ENCODE results near the gene PKMYT1. TPM values are rescaled to one million over a fixed set of nuclear protein-coding genes. Genes with fewer than 3 reads are reported as not detected.

PKMYT1 gene
- total RNA-seq, 6 experiments from 2014 or later: 21.1 to 40.8 (median 36.7) TPM

DNA sequence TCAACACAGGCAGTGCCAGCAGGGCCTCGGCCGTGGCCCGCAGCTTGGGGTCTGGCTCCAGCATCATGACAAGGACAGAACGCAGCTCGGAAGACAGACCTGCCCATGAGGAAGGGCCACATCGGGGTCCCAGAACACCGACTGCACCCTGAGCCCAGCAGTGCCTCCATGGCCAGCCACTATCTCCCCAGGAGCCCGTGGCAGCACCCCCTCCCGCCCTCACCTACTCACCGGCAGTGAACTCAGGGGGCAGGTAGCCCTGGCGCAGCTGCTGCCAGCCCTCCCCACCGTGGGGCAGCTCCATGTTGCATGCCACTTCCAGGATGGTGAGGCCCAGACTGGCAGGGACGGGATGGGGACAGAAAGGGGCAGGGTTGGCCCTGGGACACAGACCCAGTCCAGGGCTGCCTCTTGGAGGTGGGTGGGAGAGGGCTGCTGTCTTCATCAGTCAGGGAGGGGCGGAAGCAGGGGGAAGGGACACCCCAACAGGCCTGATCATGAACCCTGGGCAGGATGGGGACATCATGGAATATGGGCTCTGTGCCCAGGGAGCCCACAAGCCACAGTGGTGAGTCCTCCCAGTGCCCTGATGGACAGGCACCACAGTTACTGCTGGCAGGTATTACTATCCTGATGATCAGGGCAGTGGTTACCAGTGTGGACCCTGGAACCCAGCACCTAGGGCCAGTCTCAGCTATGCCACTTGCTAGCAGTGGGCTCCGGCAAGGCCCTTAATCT, 5.8 kb downstream of the PKMYT1 start:
- no peak for DNase-seq
- Mint-ChIP-seq H3K36me3 (ENCODE audit: low read depth) (no peaks in the 10 kb centered on the region), H3K4me1 (ENCODE audit: low read depth) (peaks cover 8% of the 10 kb centered on the region; the same call in 1 of the 2 replicates), H3K27ac (no peak overlapping the region), H3K4me3 (no peak overlapping the region), H3K27me3 (ENCODE audit: insufficient read depth) (peaks cover 3% of the 10 kb centered on the region), H3K9me3 (no peaks in the 10 kb centered on the region)
- TF ChIP-seq, protein P1, sequence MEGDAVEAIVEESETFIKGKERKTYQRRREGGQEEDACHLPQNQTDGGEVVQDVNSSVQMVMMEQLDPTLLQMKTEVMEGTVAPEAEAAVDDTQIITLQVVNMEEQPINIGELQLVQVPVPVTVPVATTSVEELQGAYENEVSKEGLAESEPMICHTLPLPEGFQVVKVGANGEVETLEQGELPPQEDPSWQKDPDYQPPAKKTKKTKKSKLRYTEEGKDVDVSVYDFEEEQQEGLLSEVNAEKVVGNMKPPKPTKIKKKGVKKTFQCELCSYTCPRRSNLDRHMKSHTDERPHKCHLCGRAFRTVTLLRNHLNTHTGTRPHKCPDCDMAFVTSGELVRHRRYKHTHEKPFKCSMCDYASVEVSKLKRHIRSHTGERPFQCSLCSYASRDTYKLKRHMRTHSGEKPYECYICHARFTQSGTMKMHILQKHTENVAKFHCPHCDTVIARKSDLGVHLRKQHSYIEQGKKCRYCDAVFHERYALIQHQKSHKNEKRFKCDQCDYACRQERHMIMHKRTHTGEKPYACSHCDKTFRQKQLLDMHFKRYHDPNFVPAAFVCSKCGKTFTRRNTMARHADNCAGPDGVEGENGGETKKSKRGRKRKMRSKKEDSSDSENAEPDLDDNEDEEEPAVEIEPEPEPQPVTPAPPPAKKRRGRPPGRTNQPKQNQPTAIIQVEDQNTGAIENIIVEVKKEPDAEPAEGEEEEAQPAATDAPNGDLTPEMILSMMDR (IDR thresholded peaks at IDR 0.05): no peak

DNA sequence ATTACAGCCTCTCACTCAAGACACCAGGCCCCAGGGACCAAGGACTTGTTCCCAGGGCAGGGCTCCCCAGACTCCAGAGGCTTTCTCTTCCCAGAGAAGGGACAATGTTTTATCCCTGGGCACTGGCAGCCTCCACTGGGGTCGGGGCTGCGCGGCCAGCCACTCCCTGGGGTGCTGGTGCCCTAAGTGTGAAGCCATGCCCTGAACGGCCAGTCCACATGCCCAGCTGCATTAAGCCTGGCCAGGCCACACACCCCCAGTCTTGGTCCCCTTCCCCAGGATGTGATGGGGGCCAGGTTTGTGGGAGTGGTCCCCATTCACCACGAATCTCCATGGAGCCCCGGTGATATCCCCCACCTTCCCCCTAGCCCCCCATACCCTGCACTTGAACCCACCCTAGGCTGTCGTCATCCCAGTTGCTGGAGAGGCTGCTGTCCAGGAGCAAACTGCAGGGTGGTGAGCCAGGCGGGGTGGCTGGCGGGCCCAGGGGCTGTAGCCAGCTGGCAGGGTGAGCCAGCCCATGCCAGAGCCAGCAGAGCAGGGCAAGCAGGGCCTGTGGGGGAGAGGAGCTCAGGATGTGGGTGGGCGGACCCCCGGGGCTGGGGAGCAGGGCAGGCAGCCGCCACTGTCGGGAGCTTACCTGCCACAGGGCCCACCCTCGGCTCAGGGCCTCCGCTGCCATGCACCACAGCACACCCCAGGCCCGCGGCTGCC, 6.5 kb downstream of the PKMYT1 start:
- Mint-ChIP-seq H3K36me3 (ENCODE audit: low read depth) (no peaks in the 10 kb centered on the region), H3K27ac (no peak overlapping the region), H3K4me1 (ENCODE audit: low read depth) (peaks cover 8% of the 10 kb centered on the region; the same call in 1 of the 2 replicates), H3K4me3 (no peak overlapping the region), H3K27me3 (ENCODE audit: insufficient read depth) (peaks cover 3% of the 10 kb centered on the region), H3K9me3 (no peaks in the 10 kb centered on the region)
- DNase-seq: no peak
- TF ChIP-seq, protein P1 (IDR thresholded peaks at IDR 0.05): no peak

DNA sequence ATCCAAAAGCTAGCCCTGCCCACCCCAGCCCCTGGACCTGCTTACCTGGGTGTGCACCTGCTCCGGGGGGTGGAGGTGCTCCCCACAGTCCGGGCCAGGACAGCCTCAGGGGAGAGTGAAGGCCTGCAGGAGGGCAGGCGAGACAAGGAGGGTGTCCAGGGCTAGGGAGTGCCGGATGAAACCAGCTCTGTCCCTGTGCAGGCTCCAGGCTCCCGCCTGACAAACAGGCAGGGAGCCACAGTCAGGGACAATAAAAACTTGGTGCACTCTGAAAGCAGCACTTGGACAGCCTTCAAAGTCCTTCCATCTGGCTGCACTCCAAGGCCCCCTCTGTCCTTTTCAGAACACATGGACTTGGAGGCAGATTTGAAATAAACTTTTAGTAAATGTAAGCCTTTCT, 7.2 kb downstream of the PKMYT1 start:
- H3K4me3 Mint-ChIP-seq: no peak overlapping the region
- peaks cover 8% of the 10 kb centered on the region; the same call in 1 of the 2 replicates for H3K4me1 Mint-ChIP-seq (ENCODE audit: low read depth)
- TF ChIP-seq, protein P1 (IDR thresholded peaks at IDR 0.05): no peak
- peaks cover 8% of the 10 kb centered on the region for H3K27me3 Mint-ChIP-seq (ENCODE audit: insufficient read depth)
- no peak overlapping the region for H3K27ac Mint-ChIP-seq
- H3K9me3 Mint-ChIP-seq: 0 out of 2 replicates have a peak, but pooled peaks cover 3% of the 10 kb centered on the region
- no peaks in the 10 kb centered on the region for H3K36me3 Mint-ChIP-seq (ENCODE audit: low read depth)
- no peak for DNase-seq

DNA sequence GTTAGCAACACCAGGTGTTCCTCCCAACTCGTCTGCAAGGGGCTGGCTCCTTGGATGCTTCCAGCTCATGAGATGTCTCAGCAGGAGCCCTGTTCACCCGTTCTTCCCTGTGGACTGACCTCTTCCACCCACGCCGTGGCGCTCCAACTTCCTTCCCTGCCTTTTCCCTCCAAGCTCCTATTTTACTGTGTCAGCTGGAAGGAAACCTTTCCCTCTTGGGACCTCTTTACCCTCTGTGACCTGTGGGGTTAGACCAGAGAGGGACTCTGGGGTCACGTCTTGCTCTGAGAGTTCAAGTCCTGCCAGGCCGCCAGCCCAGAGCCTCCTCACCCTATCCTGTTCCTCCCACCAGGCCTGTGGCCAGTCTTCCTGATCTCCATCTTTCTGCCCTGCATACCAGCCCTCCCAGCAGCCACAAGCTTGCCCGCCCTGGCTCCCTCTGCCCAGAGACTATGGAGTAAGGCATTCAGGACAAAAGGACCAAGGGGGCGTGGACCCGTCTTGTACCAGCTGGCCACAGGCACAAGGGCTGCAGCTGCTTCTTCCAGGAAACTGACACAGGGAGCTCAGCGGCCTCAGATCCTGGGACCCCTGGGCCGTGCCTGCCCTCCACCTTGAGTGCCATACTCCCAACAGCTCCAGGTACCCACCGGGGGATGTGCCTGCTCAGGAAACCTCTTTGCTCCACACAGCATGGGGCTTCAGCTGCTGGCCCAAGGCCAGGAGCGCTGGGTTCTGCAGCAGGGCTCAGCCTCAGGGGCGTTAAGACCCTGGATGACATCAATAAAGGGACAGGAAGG, 8.1 kb downstream of the PKMYT1 start:
- no peaks in the 10 kb centered on the region for H3K36me3 Mint-ChIP-seq (ENCODE audit: low read depth)
- peaks cover 9% of the 10 kb centered on the region for H3K27me3 Mint-ChIP-seq (ENCODE audit: insufficient read depth)
- peaks cover 8% of the 10 kb centered on the region; the same call in 1 of the 2 replicates for H3K4me1 Mint-ChIP-seq (ENCODE audit: low read depth)
- 0 out of 2 replicates have a peak, but pooled peaks cover 6% of the 10 kb centered on the region for H3K9me3 Mint-ChIP-seq
- no peak overlapping the region for H3K4me3 Mint-ChIP-seq
- DNase-seq: no peak
- H3K27ac Mint-ChIP-seq: no peak overlapping the region
- TF ChIP-seq, protein P1 (IDR thresholded peaks at IDR 0.05): no peak

All from HFFc6 (cell line).